ENCODE results near the gene POLQ. TPM values are rescaled to one million over a fixed set of nuclear protein-coding genes. Genes with fewer than 3 reads are reported as not detected.
"Not testable (repeated sequence)": the region's sequence is repeated elsewhere in the genome, so short reads cannot be mapped to it uniquely, and the experiment has no call there.

POLQ gene
- total RNA-seq, 1 experiment from 2014 or later = 12.3 TPM

DNA sequence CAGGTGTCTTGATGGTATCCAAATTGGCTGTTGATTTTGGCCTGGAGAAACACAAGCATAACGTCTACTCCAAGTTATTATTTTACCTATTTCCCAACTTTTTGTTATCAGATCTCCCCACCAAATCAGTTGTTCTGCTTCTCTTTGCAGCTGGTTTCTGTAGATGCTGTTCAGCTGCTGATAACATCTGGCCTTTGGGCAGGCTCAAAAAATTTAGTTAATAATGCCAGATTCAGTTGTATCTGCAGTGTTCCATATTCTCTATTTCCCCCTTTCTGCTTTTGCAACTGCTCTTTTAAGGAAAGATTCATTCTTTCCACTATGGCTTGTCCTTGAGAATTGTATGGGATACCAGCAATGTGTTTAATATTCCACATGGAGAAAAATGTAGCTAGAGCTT lies 149.8 kb downstream of the POLQ start:
- CTCF ChIA-PET; RAD21 ChIA-PET (ENCODE audit: low non-redundant PET in 1 of 2, low total read pairs in 2 of 2, uncharacterized antibody in 2 of 2, unreplicated experiment in 2 of 2); H3K9me2 ChIP-seq (ENCODE audit: insufficient read depth); H3K9ac ChIP-seq (ENCODE audit: low read length); intact Hi-C loops (cut with micrococcal nuclease); H3K9me3 ChIP-seq (ENCODE audit: control insufficient read depth in 1 of 2, insufficient read depth in 1 of 2, low read depth in 1 of 2, low read length in 2 of 2); H3K27ac ChIP-seq (ENCODE audit: low read depth, low read length); H3K4me1 ChIP-seq (ENCODE audit: control insufficient read depth in 1 of 2, insufficient read depth in 2 of 2, low read length in 2 of 2); H3K27me3 ChIP-seq (ENCODE audit: insufficient read depth, low read length); BruUV-seq (replicated peaks); H3K4me3 ChIP-seq (replicated peaks in 1 of 2; ENCODE audit: low read depth in 1 of 2, low read length in 2 of 2); ATAC-seq; H2AFZ ChIP-seq (ENCODE audit: low read depth, low read length, poor library complexity, severe bottlenecking); POLR2A ChIA-PET; H4K20me1 ChIP-seq (ENCODE audit: insufficient read depth); H3K4me2 ChIP-seq (ENCODE audit: low read length); H3K79me2 ChIP-seq (ENCODE audit: insufficient read depth, low read length); H3K36me3 ChIP-seq (ENCODE audit: control insufficient read depth in 1 of 2, insufficient read depth in 2 of 2, low read length in 2 of 2); DNase-seq (ENCODE audit: low read depth, low spot score): not testable (repeated sequence)

- RAD21 ChIA-PET (ENCODE audit: low non-redundant PET in 1 of 2, low total read pairs in 2 of 2, uncharacterized antibody in 2 of 2, unreplicated experiment in 2 of 2); CTCF ChIA-PET; intact Hi-C loops (cut with micrococcal nuclease); POLR2A ChIA-PET; H3K36me3 ChIP-seq (ENCODE audit: control insufficient read depth in 1 of 2, insufficient read depth in 2 of 2, low read length in 2 of 2); H2AFZ ChIP-seq (ENCODE audit: low read depth, low read length, poor library complexity, severe bottlenecking); H3K9ac ChIP-seq (ENCODE audit: low read length); H3K27me3 ChIP-seq (ENCODE audit: insufficient read depth, low read length); ATAC-seq; H3K4me2 ChIP-seq (ENCODE audit: low read length); H3K4me3 ChIP-seq (replicated peaks in 1 of 2; ENCODE audit: low read depth in 1 of 2, low read length in 2 of 2); H4K20me1 ChIP-seq (ENCODE audit: insufficient read depth); H3K9me3 ChIP-seq (ENCODE audit: control insufficient read depth in 1 of 2, insufficient read depth in 1 of 2, low read depth in 1 of 2, low read length in 2 of 2); BruUV-seq (replicated peaks); H3K9me2 ChIP-seq (ENCODE audit: insufficient read depth); H3K4me1 ChIP-seq (ENCODE audit: control insufficient read depth in 1 of 2, insufficient read depth in 2 of 2, low read length in 2 of 2); DNase-seq (ENCODE audit: low read depth, low spot score); H3K79me2 ChIP-seq (ENCODE audit: insufficient read depth, low read length); H3K27ac ChIP-seq (ENCODE audit: low read depth, low read length): not testable (repeated sequence)
Measured at GRCh38 chr3:121388308-121388707, 157.5 kb downstream of the POLQ start.

Other genes with a start within 250 kb of the POLQ start
- not detected for gene ARGFX, start 22.0 kb upstream of the POLQ start, total RNA-seq (2021; ENCODE audit: unreplicated experiment)
- not detected for gene FBXO40, start 47.4 kb upstream of the POLQ start, total RNA-seq (2021; ENCODE audit: unreplicated experiment)
- 1.6 TPM for gene HCLS1, start 114.9 kb upstream of the POLQ start, total RNA-seq (2021; ENCODE audit: unreplicated experiment)
- 31.3 TPM for gene GOLGB1, start 203.8 kb upstream of the POLQ start, total RNA-seq (2021; ENCODE audit: unreplicated experiment)